ENCODE data around the gene ZNRF1. TPM values are rescaled to one million over a fixed set of nuclear protein-coding genes. Genes with fewer than 3 reads are reported as not detected.

The ZNRF1 gene
- total and polyA plus RNA-seq, 2 of the 8 experiments (the other 6 are each of a cell fraction or from before 2014, with no cell fraction given): 33.5 to 52.9 TPM

DNA sequence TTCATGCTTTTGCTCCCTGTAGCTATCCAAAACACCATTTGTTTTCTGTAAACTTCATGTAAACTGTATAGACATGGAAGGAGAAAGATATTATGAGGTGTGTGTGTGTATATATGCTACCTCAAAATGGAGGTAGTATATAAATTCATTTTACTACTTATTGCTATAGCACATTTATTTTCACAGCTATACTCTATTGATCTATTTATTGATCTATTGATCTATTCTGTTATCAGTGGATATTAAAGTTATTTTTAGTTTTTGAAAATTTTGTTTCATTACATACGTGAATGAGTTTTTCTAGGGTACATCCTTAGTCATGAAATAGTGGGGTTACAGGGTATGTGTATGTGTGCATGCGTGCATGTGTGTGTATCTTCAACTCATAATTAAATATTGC lies 15.5 kb downstream of the ZNRF1 start:
- CTCF ChIA-PET (ENCODE audit: partially characterized antibody): interaction anchor here (1.6 to 3.4 kb wide), 5 partner anchors 14 to 97 kb away, joined by 3 to 21 read pairs (median 7); partner anchors contain the start of gene ZNRF1
- H3K14ac ChIP-seq (ENCODE audit: insufficient read length): no peak overlapping the region
- WGBS, 2 experiments (ENCODE audit: extremely low coverage in 1 of 2, insufficient coverage in 1 of 2, insufficient read length in 1 of 2, insufficient replicate concordance in 2 of 2, low coverage in 1 of 2, low lambda C conversion rate in 2 of 2, missing lambda C conversion rate in 1 of 2): 98% methylated on average over 2 of the region's 2 CpGs; no CpG with 5 or more reads in 1 of the 2 experiments
- H2AFZ ChIP-seq (ENCODE audit: low read length): no peak overlapping the region
- H3K36me3 ChIP-seq (ENCODE audit: control insufficient read depth in 2 of 4, insufficient read depth in 4 of 4, low read length in 3 of 4): no peaks in the 10 kb centered on the region
- H4K8ac ChIP-seq (ENCODE audit: extremely low read depth, insufficient read depth, low read length): no peak overlapping the region
- TF ChIP-seq CEBPB (IDR thresholded peaks at IDR 0.05; ENCODE audit: low read depth, low read length): no peak
- no peak for TF ChIP-seq EP300 (IDR thresholded peaks at IDR 0.05; ENCODE audit: borderline replicate concordance in 1 of 2, low read depth in 2 of 2, low read length in 2 of 2)
- peaks cover 0 to 14% (median 3%) of the 10 kb centered on the region in 4 experiments; a peak in 4 of 7 replicates for H3K4me1 ChIP-seq (replicated peaks in 1 of 4; ENCODE audit: control insufficient read depth in 3 of 4, insufficient read depth in 4 of 4, low read length in 3 of 4)
- no peak for FAIRE-seq
- H3K79me1 ChIP-seq (ENCODE audit: low read depth, low read length): no peaks in the 10 kb centered on the region
- no peak overlapping the region for H3K27ac ChIP-seq (ENCODE audit: low read depth, low read length)
- H3K4me3 ChIP-seq (ENCODE audit: extremely low read depth in 1 of 4, insufficient read depth in 2 of 4, low read depth in 3 of 4, low read length in 4 of 4): no peak overlapping the region
- peaks cover 6 to 13% of the 10 kb centered on the region in 2 experiments for H4K20me1 ChIP-seq (replicated peaks in 1 of 2; ENCODE audit: control insufficient read depth in 1 of 2, insufficient read depth in 2 of 2, low read length in 2 of 2)
- H2BK120ac ChIP-seq (replicated peaks; ENCODE audit: low read depth, low read length): no peak overlapping the region
- H3K4me2 ChIP-seq (ENCODE audit: insufficient read depth in 1 of 2, low read depth in 2 of 2, low read length in 2 of 2): no peak overlapping the region
- H2AK5ac ChIP-seq (ENCODE audit: low read depth, low read length): no peak overlapping the region
- H3K9me3 ChIP-seq (ENCODE audit: insufficient read depth in 2 of 2, low read depth in 1 of 2, low read length in 1 of 2): no peaks in the 10 kb centered on the region
- no peak overlapping the region for H4K5ac ChIP-seq (ENCODE audit: insufficient read length, low read depth, low read length)
- H3K23me2 ChIP-seq (ENCODE audit: low read depth, low read length): no peaks in the 10 kb centered on the region
- no peak for DNase-seq (ENCODE audit: low read depth in 1 of 2, low spot score in 2 of 2)
- H3K4ac ChIP-seq (replicated peaks; ENCODE audit: insufficient read length, low read depth, low read length): no peak overlapping the region
- no peak overlapping the region for H2BK12ac ChIP-seq (ENCODE audit: low read depth, low read length)
- no peak overlapping the region for H4K91ac ChIP-seq (replicated peaks; ENCODE audit: insufficient read length, low read length)
- H2BK20ac ChIP-seq (ENCODE audit: low read length): no peak overlapping the region
- H3K23ac ChIP-seq (ENCODE audit: insufficient read length): no peak overlapping the region
- peaks cover 12 to 96% of the 10 kb centered on the region in 2 experiments for H3K79me2 ChIP-seq (ENCODE audit: control insufficient read depth in 1 of 2, insufficient read depth in 2 of 2, low read length in 2 of 2)
- H3K9ac ChIP-seq (replicated peaks in 1 of 4; ENCODE audit: extremely low read depth in 1 of 4, low read depth in 3 of 4, low read length in 3 of 4): no peak overlapping the region
- no peaks in the 10 kb centered on the region for H3K27me3 ChIP-seq (replicated peaks in 1 of 4; ENCODE audit: control insufficient read depth in 3 of 4, extremely low read depth in 1 of 4, insufficient read depth in 3 of 4, low read length in 3 of 4)
- H2BK5ac ChIP-seq (ENCODE audit: low read depth, low read length): no peak overlapping the region
- no peak overlapping the region for H3K56ac ChIP-seq (replicated peaks; ENCODE audit: insufficient read length, low read depth, low read length)
- H3K18ac ChIP-seq (ENCODE audit: extremely low read depth, low read length): no peak overlapping the region
- POLR2A ChIA-PET (ENCODE audit: partially characterized antibody): interaction anchor here (1.5 kb wide), 1 partner anchor 48 kb away, joined by 3 read pairs; no protein-coding TSS in a partner anchor
- no peak overlapping the region for H2BK15ac ChIP-seq (ENCODE audit: low read length)

All from H1 (cell line).